Smooth muscle cell (in vitro differentiated cells): ENCODE measurements around the gene PTPRN2. TPM values are rescaled to one million over a fixed set of nuclear protein-coding genes. Genes with fewer than 3 reads are reported as not detected.

ENCODE experiments used
- DNase-seq: peaks from one replicate; lab custom pipeline; 2025; ENCODE audit not compliant: unreplicated experiment; lab: John Stamatoyannopoulos, UW
- H2AFZ ChIP-seq: fragments of 200-600 bp; sonication (generic); 2 replicates; pipeline ENCODE4 v1.6.0; 2016; ENCODE audit warnings: antibody characterized with exemption, low read depth, mild to moderate bottlenecking
- H3F3A ChIP-seq: fragments of 200-600 bp; sonication (generic); 2 replicates; pipeline ENCODE4 v1.6.0; 2017; ENCODE audit warnings: antibody characterized with exemption, low read depth
- H3K27ac ChIP-seq: fragments of 200-600 bp; sonication (generic); 2 replicates; pipeline ENCODE4 v1.5.1; 2016; ENCODE audit warnings: low read depth, mild to moderate bottlenecking
- H3K27me3 ChIP-seq: fragments of 200-600 bp; sonication (generic); 2 replicates; pipeline ENCODE4 v1.6.1; 2016; ENCODE audit warnings: low read depth, mild to moderate bottlenecking
- H3K36me3 ChIP-seq: fragments of 200-600 bp; sonication (generic); 2 replicates; pipeline ENCODE4 v1.5.1; 2016; ENCODE audit warnings: low read depth
- H3K4me1 ChIP-seq: fragments of 200-600 bp; sonication (generic); 2 replicates; pipeline ENCODE4 v1.5.1; 2016; ENCODE audit warnings: low read depth
- H3K4me2 ChIP-seq: fragments of 200-600 bp; sonication (generic); 2 replicates; pipeline ENCODE4 v1.6.0; 2016; ENCODE audit warnings: mild to moderate bottlenecking
- H3K4me3 ChIP-seq: fragments of 200-600 bp; sonication (generic); 2 replicates; pipeline ENCODE4 v1.5.1; 2016; ENCODE audit warnings: mild to moderate bottlenecking
- H3K79me2 ChIP-seq: fragments of 200-600 bp; sonication (generic); 2 replicates; pipeline ENCODE4 v1.6.0; 2016; ENCODE audit warnings: low read depth, mild to moderate bottlenecking
- H3K9ac ChIP-seq: fragments of 200-600 bp; sonication (generic); 2 replicates; pipeline ENCODE4 v1.6.0; 2016; ENCODE audit warnings: low read depth
- H3K9me3 ChIP-seq: fragments of 200-600 bp; sonication (generic); replicated peaks from 2 replicates; pipeline ENCODE4 v1.5.1; 2016; ENCODE audit warnings: low read depth
- H4K20me1 ChIP-seq: fragments of 200-600 bp; sonication (generic); 2 replicates; pipeline ENCODE4 v1.6.0; 2016; ENCODE audit warnings: low read depth
- WGBS: methylation state at CpG from one replicate; pipeline ENCODE4 v1.1.7; 2016; ENCODE audit warnings: low lambda C conversion rate; 5-methylcytosine and 5-hydroxymethylcytosine counted together
- polyA plus RNA-seq: library from polyadenylated mRNA; unstranded; fragments of >200 nt; fragmentation: Nextera tagmentation; extraction: Ambion mirVana; gene quantifications from 2 replicates; pipeline ENCODE4 v1.2.1, GENCODE V29; 2016
- total RNA-seq: library from RNA; depleted of rRNA; stranded (reverse); fragments of >200 nt; gene quantifications from 2 replicates; pipeline ENCODE4 v1.2.3, GENCODE V29; 2014
- TF ChIP-seq, protein P1 (sequence below): fragments of 200-600 bp; sonication (generic); IDR thresholded peaks from 2 replicates; pipeline ENCODE4 v1.5.1; 2017; ENCODE audit warnings: borderline replicate concordance, mild to moderate bottlenecking, antibody characterized with exemption; ENCODE audit not compliant: insufficient read depth, poor library complexity, severe bottlenecking

PTPRN2 gene
- total and polyA plus RNA-seq, 2 experiments from 2014 or later, result 0.09 to 0.87 TPM

DNA sequence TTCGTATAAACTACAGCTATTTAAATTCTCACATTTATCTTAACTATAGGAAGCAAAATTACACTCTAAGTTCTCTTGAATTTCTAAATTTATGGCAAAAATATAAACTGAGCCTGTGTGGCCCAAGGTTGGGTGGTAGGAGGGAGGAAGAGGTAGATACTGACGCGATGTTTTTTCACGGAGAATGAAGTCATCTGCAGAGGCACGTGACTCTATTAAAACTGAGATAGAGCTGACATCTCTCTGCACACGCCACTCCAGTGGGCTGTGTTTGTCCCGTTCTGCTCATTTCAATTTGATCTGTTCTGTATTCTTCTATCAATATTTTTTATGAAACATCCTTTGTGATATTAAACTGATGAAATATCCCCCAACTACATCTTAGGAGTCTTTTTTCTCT lies 964.1 kb downstream of the PTPRN2 start:
- H3K9ac ChIP-seq, result no peak overlapping the region
- no peaks in the 10 kb centered on the region for H3K9me3 ChIP-seq

DNA sequence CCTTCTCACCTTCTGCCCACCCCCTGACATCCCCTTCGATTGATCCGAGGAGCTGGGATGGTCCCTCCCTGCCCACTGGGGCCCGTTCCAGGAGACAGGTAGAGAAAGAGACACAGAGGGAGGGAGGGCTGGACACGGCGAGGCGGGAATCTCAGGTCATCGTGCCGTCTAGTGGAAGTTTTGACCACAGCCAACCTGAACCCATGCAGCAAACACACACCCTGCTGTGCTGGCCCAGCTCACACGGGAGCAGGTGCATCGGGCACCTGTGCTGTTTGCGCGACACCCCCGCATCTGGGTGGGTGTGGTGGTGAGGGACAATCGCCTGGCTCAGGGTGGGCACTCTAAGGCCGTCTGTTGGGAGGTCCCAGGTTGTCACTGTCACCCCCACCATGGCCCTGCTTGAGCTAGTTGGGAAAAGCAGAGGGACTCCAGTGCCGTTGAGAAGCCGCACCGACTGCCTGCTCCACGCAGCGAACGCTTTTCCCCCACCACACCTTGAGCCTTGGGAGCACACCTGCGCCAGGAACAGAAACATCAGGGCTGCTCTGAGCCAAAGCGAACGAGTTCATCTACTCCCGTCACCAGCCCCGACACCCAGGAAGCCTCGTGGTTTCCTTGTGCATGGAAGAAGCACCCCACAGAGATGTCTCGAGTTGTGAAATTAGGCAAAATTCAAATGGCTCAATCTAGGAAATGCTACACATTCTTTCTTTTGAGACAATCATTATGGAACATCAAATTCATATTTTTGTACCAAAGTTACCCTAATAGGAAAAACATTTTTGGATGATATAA lies 965.0 kb downstream of the PTPRN2 start:
- no peak overlapping the region for H2AFZ ChIP-seq
- no peaks in the 10 kb centered on the region for H3K36me3 ChIP-seq
- TF ChIP-seq, protein P1, sequence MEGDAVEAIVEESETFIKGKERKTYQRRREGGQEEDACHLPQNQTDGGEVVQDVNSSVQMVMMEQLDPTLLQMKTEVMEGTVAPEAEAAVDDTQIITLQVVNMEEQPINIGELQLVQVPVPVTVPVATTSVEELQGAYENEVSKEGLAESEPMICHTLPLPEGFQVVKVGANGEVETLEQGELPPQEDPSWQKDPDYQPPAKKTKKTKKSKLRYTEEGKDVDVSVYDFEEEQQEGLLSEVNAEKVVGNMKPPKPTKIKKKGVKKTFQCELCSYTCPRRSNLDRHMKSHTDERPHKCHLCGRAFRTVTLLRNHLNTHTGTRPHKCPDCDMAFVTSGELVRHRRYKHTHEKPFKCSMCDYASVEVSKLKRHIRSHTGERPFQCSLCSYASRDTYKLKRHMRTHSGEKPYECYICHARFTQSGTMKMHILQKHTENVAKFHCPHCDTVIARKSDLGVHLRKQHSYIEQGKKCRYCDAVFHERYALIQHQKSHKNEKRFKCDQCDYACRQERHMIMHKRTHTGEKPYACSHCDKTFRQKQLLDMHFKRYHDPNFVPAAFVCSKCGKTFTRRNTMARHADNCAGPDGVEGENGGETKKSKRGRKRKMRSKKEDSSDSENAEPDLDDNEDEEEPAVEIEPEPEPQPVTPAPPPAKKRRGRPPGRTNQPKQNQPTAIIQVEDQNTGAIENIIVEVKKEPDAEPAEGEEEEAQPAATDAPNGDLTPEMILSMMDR, result no peak
- no peaks in the 10 kb centered on the region for H3F3A ChIP-seq
- 91% methylated on average over 28 of the region's 28 CpGs for WGBS
- DNase-seq, result no peak
- peaks cover 3% of the 10 kb centered on the region for H3K27me3 ChIP-seq
- no peak overlapping the region for H3K27ac ChIP-seq
- no peak overlapping the region for H3K9ac ChIP-seq
- no peaks in the 10 kb centered on the region for H3K79me2 ChIP-seq
- H3K4me2 ChIP-seq, result no peak overlapping the region
- no peaks in the 10 kb centered on the region for H4K20me1 ChIP-seq
- no peak overlapping the region for H3K4me3 ChIP-seq
- no peaks in the 10 kb centered on the region for H3K9me3 ChIP-seq
- H3K4me1 ChIP-seq, result no peaks in the 10 kb centered on the region

More for the DNA sequence above, 964.1 kb downstream of the PTPRN2 start:
- Histone ChIP-seq H3K27ac (no peak overlapping the region), H3K4me2 (no peak overlapping the region), H3K4me3 (no peak overlapping the region), H2AFZ (no peak overlapping the region), H3K27me3 (peaks cover 8% of the 10 kb centered on the region), H3K4me1 (no peaks in the 10 kb centered on the region), H3F3A (no peaks in the 10 kb centered on the region), H4K20me1 (no peaks in the 10 kb centered on the region), H3K79me2 (no peaks in the 10 kb centered on the region), H3K36me3 (no peaks in the 10 kb centered on the region)
- no peak for DNase-seq
- 89% methylated on average over 7 of the region's 7 CpGs for WGBS
- TF ChIP-seq, protein P1, result no peak

DNA sequence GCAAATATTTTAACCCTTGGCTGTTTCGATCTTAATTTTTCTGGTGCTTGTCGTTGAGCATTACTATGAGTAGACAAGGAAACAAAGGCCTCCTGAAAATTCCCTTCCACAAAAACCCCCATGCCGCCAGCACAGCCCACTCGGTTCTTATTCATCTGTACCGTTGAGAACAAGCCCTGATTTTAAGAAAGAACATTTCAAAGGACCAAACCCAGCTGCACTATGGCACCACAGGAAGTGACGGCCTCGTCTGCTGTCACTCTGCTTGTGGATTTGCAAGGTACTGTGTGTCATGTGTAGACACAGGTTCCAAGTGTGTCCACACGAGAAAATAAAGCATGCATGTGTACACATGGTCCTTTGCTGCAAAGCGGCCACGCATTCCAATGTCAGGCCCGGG lies 965.6 kb downstream of the PTPRN2 start:
- DNase-seq, result no peak
- H3K4me1 ChIP-seq, result no peaks in the 10 kb centered on the region
- peaks cover 3% of the 10 kb centered on the region for H3K27me3 ChIP-seq
- no peak overlapping the region for H2AFZ ChIP-seq
- no peaks in the 10 kb centered on the region for H4K20me1 ChIP-seq
- no peak overlapping the region for H3K9ac ChIP-seq
- 86% methylated on average over 11 of the region's 11 CpGs for WGBS
- TF ChIP-seq, protein P1, result no peak
- no peak overlapping the region for H3K27ac ChIP-seq
- no peak overlapping the region for H3K4me2 ChIP-seq
- H3K36me3 ChIP-seq, result no peaks in the 10 kb centered on the region
- no peaks in the 10 kb centered on the region for H3K79me2 ChIP-seq
- no peak overlapping the region for H3K4me3 ChIP-seq
- no peaks in the 10 kb centered on the region for H3K9me3 ChIP-seq
- H3F3A ChIP-seq, result no peaks in the 10 kb centered on the region

DNA sequence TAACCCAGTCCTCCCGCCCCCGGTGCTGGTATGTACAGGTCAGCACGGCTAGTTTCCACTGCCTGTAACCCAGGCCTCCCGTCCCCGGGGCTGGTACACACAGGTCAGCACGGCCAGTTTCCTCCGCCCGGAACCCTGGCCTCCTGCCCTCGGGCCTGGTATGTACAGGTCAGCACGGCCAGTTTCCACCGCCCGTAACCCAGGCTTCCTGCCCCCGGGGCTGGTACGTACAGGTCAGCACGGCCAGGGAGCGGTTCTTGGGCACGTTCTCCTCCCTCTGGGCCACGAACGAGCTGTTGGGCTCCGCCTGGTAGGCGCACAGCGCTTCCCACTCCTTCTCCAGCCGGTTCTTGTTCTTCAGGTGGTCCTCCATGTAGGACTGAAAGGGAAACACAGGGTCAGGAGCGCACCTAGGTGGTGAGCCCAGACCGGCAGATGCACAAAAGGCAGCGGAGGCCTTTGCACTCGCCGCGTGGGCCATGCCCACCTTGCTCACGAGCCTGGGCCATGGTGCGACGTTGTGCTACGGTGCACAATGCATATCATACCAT lies 966.4 kb downstream of the PTPRN2 start:
- Histone ChIP-seq H3F3A (no peaks in the 10 kb centered on the region), H3K4me3 (no peak overlapping the region), H3K36me3 (no peaks in the 10 kb centered on the region), H3K27ac (no peak overlapping the region), H3K4me2 (no peak overlapping the region), H4K20me1 (no peaks in the 10 kb centered on the region), H3K79me2 (no peaks in the 10 kb centered on the region), H3K4me1 (no peaks in the 10 kb centered on the region), H2AFZ (no peak overlapping the region), H3K27me3 (peaks cover 3% of the 10 kb centered on the region), H3K9ac (no peak overlapping the region), H3K9me3 (no peaks in the 10 kb centered on the region)
- 85% methylated on average over 32 of the region's 33 CpGs for WGBS
- no peak for DNase-seq
- TF ChIP-seq, protein P1, result no peak
